Measurements from ENCODE around the gene SERPINB6.
A peak's percentile ranks its signal among the peaks of the same experiment; 100 is the strongest.

Gene SERPINB6

GRCh38 chr6:2961506-2961905 lies 9.9 kb downstream of the SERPINB6 start:
- Histone ChIP-seq H3K18ac (ENCODE audit: low read length) (no peak overlapping the region), H3K27me3 (ENCODE audit: insufficient read depth, low read length, poor library complexity) (no peaks in the 10 kb centered on the region), H2BK5ac (ENCODE audit: low read length) (no peak overlapping the region), H3K27ac (ENCODE audit: low read depth, low read length) (no peak overlapping the region), H2BK120ac (ENCODE audit: low read depth, low read length) (no peak overlapping the region), H3K23ac (ENCODE audit: low read length) (no peak overlapping the region), H2AK5ac (ENCODE audit: low read length) (no peak overlapping the region), H4K5ac (ENCODE audit: low read length) (no peak overlapping the region), H3K4me2 (ENCODE audit: low read length) (no peak overlapping the region), H3K79me1 (ENCODE audit: low read length) (peaks cover 2% of the 10 kb centered on the region), H2BK15ac (replicated peaks; ENCODE audit: low read depth) (no peak overlapping the region), H3K79me2 (ENCODE audit: control insufficient read depth, insufficient read depth, low read length) (no peaks in the 10 kb centered on the region), H3K4me1 (ENCODE audit: control insufficient read depth, low read depth, low read length) (no peaks in the 10 kb centered on the region), H3K4me3 (ENCODE audit: low read length) (no peak overlapping the region), H4K8ac (ENCODE audit: low read depth, low read length) (no peak overlapping the region), H3K56ac (ENCODE audit: low read length) (no peak overlapping the region), H3K4ac (ENCODE audit: low read depth, low read length) (no peak overlapping the region), H3K36me3 (ENCODE audit: control insufficient read depth, insufficient read depth, low read length) (no peaks in the 10 kb centered on the region), H3K9ac (ENCODE audit: low read length) (no peak overlapping the region)
- DNase-seq: no peak
- WGBS (ENCODE audit: extremely low coverage, insufficient coverage, low lambda C conversion rate): no CpG with 5 or more reads among the region's 7 CpGs

DNA sequence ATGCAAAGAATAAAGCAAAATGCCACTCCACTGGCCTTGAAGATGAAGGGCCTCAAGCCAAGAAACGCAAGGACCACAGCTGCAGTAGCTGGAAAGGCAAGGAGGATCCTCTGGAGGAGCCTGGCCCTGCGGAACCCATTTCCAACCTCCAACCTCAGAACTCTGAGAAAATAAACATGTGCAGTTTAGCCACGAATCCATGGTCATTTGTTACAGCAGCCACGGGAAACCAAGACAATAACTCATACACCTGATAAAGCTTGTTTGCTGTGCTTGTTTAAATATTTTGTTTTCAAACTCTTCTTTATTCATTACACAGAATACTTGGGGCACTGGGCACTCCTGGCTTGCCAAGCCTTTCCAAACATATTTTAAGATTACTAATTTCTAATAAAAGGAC lies 10.4 kb downstream of the SERPINB6 start:
- Histone ChIP-seq H3K18ac (ENCODE audit: low read length) (no peak overlapping the region), H3K79me1 (ENCODE audit: low read length) (peaks cover 2% of the 10 kb centered on the region), H2BK120ac (ENCODE audit: low read depth, low read length) (no peak overlapping the region), H3K4me3 (ENCODE audit: low read length) (no peak overlapping the region), H3K27me3 (ENCODE audit: insufficient read depth, low read length, poor library complexity) (no peaks in the 10 kb centered on the region), H3K9ac (ENCODE audit: low read length) (no peak overlapping the region), H3K36me3 (ENCODE audit: control insufficient read depth, insufficient read depth, low read length) (no peaks in the 10 kb centered on the region), H4K8ac (ENCODE audit: low read depth, low read length) (no peak overlapping the region), H3K4me2 (ENCODE audit: low read length) (no peak overlapping the region), H3K4ac (ENCODE audit: low read depth, low read length) (no peak overlapping the region), H3K4me1 (ENCODE audit: control insufficient read depth, low read depth, low read length) (no peaks in the 10 kb centered on the region), H4K5ac (ENCODE audit: low read length) (no peak overlapping the region), H2BK5ac (ENCODE audit: low read length) (no peak overlapping the region), H3K27ac (ENCODE audit: low read depth, low read length) (no peak overlapping the region), H3K79me2 (ENCODE audit: control insufficient read depth, insufficient read depth, low read length) (no peaks in the 10 kb centered on the region), H2BK15ac (replicated peaks; ENCODE audit: low read depth) (no peak overlapping the region), H3K56ac (ENCODE audit: low read length) (no peak overlapping the region), H3K23ac (ENCODE audit: low read length) (no peak overlapping the region), H2AK5ac (ENCODE audit: low read length) (no peak overlapping the region)
- no peak for DNase-seq
- no CpG with 5 or more reads among the region's 4 CpGs for WGBS (ENCODE audit: extremely low coverage, insufficient coverage, low lambda C conversion rate)

- Histone ChIP-seq H3K36me3 (ENCODE audit: control insufficient read depth, insufficient read depth, low read length) (no peaks in the 10 kb centered on the region), H4K8ac (ENCODE audit: low read depth, low read length) (no peak overlapping the region), H3K18ac (ENCODE audit: low read length) (no peak overlapping the region), H4K5ac (ENCODE audit: low read length) (no peak overlapping the region), H3K4me2 (ENCODE audit: low read length) (no peak overlapping the region), H3K4me3 (ENCODE audit: low read length) (no peak overlapping the region), H2BK120ac (ENCODE audit: low read depth, low read length) (no peak overlapping the region), H3K23ac (ENCODE audit: low read length) (no peak overlapping the region), H3K79me1 (ENCODE audit: low read length) (peaks cover 2% of the 10 kb centered on the region), H3K56ac (ENCODE audit: low read length) (peak overlapping the region; percentile 6), H2BK15ac (replicated peaks; ENCODE audit: low read depth) (no peak overlapping the region), H3K79me2 (ENCODE audit: control insufficient read depth, insufficient read depth, low read length) (no peaks in the 10 kb centered on the region), H3K27me3 (ENCODE audit: insufficient read depth, low read length, poor library complexity) (no peaks in the 10 kb centered on the region), H3K9ac (ENCODE audit: low read length) (no peak overlapping the region), H3K4ac (ENCODE audit: low read depth, low read length) (no peak overlapping the region), H2AK5ac (ENCODE audit: low read length) (no peak overlapping the region), H2BK5ac (ENCODE audit: low read length) (no peak overlapping the region), H3K27ac (ENCODE audit: low read depth, low read length) (no peak overlapping the region), H3K4me1 (ENCODE audit: control insufficient read depth, low read depth, low read length) (no peaks in the 10 kb centered on the region)
- WGBS (ENCODE audit: extremely low coverage, insufficient coverage, low lambda C conversion rate): no CpG with 5 or more reads among the region's 12 CpGs
- peak; percentile 78 for DNase-seq
Measured at GRCh38 chr6:2959909-2960719, 11.3 kb downstream of the SERPINB6 start.

- Histone ChIP-seq H2BK5ac (ENCODE audit: low read length) (no peak overlapping the region), H3K4me2 (ENCODE audit: low read length) (no peak overlapping the region), H3K9ac (ENCODE audit: low read length) (no peak overlapping the region), H2AK5ac (ENCODE audit: low read length) (no peak overlapping the region), H3K23ac (ENCODE audit: low read length) (no peak overlapping the region), H3K79me1 (ENCODE audit: low read length) (peaks cover under 1% of the 10 kb centered on the region), H2BK15ac (replicated peaks; ENCODE audit: low read depth) (no peak overlapping the region), H3K36me3 (ENCODE audit: control insufficient read depth, insufficient read depth, low read length) (no peaks in the 10 kb centered on the region), H3K4me3 (ENCODE audit: low read length) (no peak overlapping the region), H3K4ac (ENCODE audit: low read depth, low read length) (no peak overlapping the region), H3K18ac (ENCODE audit: low read length) (no peak overlapping the region), H3K4me1 (ENCODE audit: control insufficient read depth, low read depth, low read length) (no peaks in the 10 kb centered on the region), H2BK120ac (ENCODE audit: low read depth, low read length) (no peak overlapping the region), H3K27ac (ENCODE audit: low read depth, low read length) (no peak overlapping the region), H3K27me3 (ENCODE audit: insufficient read depth, low read length, poor library complexity) (no peaks in the 10 kb centered on the region), H3K79me2 (ENCODE audit: control insufficient read depth, insufficient read depth, low read length) (no peaks in the 10 kb centered on the region), H4K8ac (ENCODE audit: low read depth, low read length) (no peak overlapping the region), H3K56ac (ENCODE audit: low read length) (no peak overlapping the region), H4K5ac (ENCODE audit: low read length) (no peak overlapping the region)
- no peak for DNase-seq
- no CpG with 5 or more reads among the region's 9 CpGs for WGBS (ENCODE audit: extremely low coverage, insufficient coverage, low lambda C conversion rate)
Measured at GRCh38 chr6:2958776-2959175, 12.6 kb downstream of the SERPINB6 start.

- Histone ChIP-seq H3K27me3 (ENCODE audit: insufficient read depth, low read length, poor library complexity) (no peaks in the 10 kb centered on the region), H4K8ac (ENCODE audit: low read depth, low read length) (no peak overlapping the region), H3K79me2 (ENCODE audit: control insufficient read depth, insufficient read depth, low read length) (no peaks in the 10 kb centered on the region), H2BK120ac (ENCODE audit: low read depth, low read length) (no peak overlapping the region), H3K23ac (ENCODE audit: low read length) (no peak overlapping the region), H2BK15ac (replicated peaks; ENCODE audit: low read depth) (no peak overlapping the region), H3K9ac (ENCODE audit: low read length) (no peak overlapping the region), H3K27ac (ENCODE audit: low read depth, low read length) (no peak overlapping the region), H3K4me1 (ENCODE audit: control insufficient read depth, low read depth, low read length) (no peaks in the 10 kb centered on the region), H4K5ac (ENCODE audit: low read length) (no peak overlapping the region), H3K36me3 (ENCODE audit: control insufficient read depth, insufficient read depth, low read length) (no peaks in the 10 kb centered on the region), H3K4ac (ENCODE audit: low read depth, low read length) (no peak overlapping the region), H3K4me3 (ENCODE audit: low read length) (no peak overlapping the region), H2BK5ac (ENCODE audit: low read length) (no peak overlapping the region), H3K4me2 (ENCODE audit: low read length) (no peak overlapping the region), H3K56ac (ENCODE audit: low read length) (no peak overlapping the region), H2AK5ac (ENCODE audit: low read length) (no peak overlapping the region), H3K79me1 (ENCODE audit: low read length) (no peaks in the 10 kb centered on the region), H3K18ac (ENCODE audit: low read length) (no peak overlapping the region)
- no peak for DNase-seq
- no CpG with 5 or more reads among the region's 18 CpGs for WGBS (ENCODE audit: extremely low coverage, insufficient coverage, low lambda C conversion rate)
Measured at GRCh38 chr6:2958331-2958711, 13.0 kb downstream of the SERPINB6 start.
